RWPE2 (cell line): ENCODE data around the gene RHOG.
"Not testable (repeated sequence)": the region's sequence is repeated elsewhere in the genome, so short reads cannot be mapped to it uniquely, and the experiment has no call there.

Experiments
- ATAC-seq: fragments of 200-7000 bp; cut with Tn5 transposase; 3 replicates; pipeline ENCODE4 v1.9.1; 2021; ENCODE audit warnings: low read depth
- DNase-seq: peaks from one replicate; pipeline ENCODE4 v3.0.0-alpha.2; 2020; ENCODE audit warnings: low spot score
- H3K27ac ChIP-seq: fragments of 450-650 bp; 2 replicates; pipeline ENCODE4 v1.5.1; 2017; ENCODE audit warnings: mild to moderate bottlenecking; ENCODE audit not compliant: poor library complexity, severe bottlenecking
- H3K27me3 ChIP-seq: fragments of 250-450 bp; sonication (Bioruptor Pico); 2 replicates; pipeline ENCODE4 v1.5.1; 2021; ENCODE audit warnings: mild to moderate bottlenecking, moderate library complexity; ENCODE audit not compliant: insufficient read depth, poor library complexity, severe bottlenecking
- H3K36me3 ChIP-seq: fragments of 250-450 bp; sonication (Bioruptor Pico); 2 replicates; pipeline ENCODE4 v1.5.1; 2020; ENCODE audit warnings: low read depth, mild to moderate bottlenecking, moderate library complexity
- H3K4me1 ChIP-seq: fragments of 250-450 bp; sonication (Bioruptor Pico); 2 replicates; pipeline ENCODE4 v1.5.1; 2021; ENCODE audit warnings: mild to moderate bottlenecking, moderate library complexity; ENCODE audit not compliant: insufficient read depth, poor library complexity, severe bottlenecking
- H3K4me3 ChIP-seq: fragments of 250-450 bp; sonication (Bioruptor Pico); 2 replicates; pipeline ENCODE4 v1.5.1; 2021; ENCODE audit warnings: mild to moderate bottlenecking, moderate library complexity; ENCODE audit not compliant: severe bottlenecking
- H3K9me3 ChIP-seq: fragments of 250-450 bp; sonication (Bioruptor Pico); 2 replicates; pipeline ENCODE4 v1.5.1; 2021; ENCODE audit warnings: mild to moderate bottlenecking, moderate library complexity; ENCODE audit not compliant: severe bottlenecking
- CTCF ChIP-seq: fragments of 450-650 bp; IDR thresholded peaks from one replicate; pipeline ENCODE4 v1.5.1; 2017; ENCODE audit warnings: mild to moderate bottlenecking, moderate library complexity; ENCODE audit not compliant: poor library complexity, severe bottlenecking

The RHOG gene

GRCh38 chr11:3796801-3797328 is 43.9 kb downstream of the RHOG start:
- no peaks in the 10 kb centered on the region for H3K27me3 ChIP-seq
- peak overlapping the region; percentile 46 for H3K27ac ChIP-seq
- DNase-seq (no peak), ATAC-seq (peak; percentile 48)
- no peak for TF ChIP-seq CTCF
- H3K4me3 ChIP-seq: peak overlapping the region; percentile 93
- no peaks in the 10 kb centered on the region for H3K9me3 ChIP-seq
- H3K4me1 ChIP-seq: peaks cover 9% of the 10 kb centered on the region
- H3K36me3 ChIP-seq: peaks cover 37% of the 10 kb centered on the region

DNA sequence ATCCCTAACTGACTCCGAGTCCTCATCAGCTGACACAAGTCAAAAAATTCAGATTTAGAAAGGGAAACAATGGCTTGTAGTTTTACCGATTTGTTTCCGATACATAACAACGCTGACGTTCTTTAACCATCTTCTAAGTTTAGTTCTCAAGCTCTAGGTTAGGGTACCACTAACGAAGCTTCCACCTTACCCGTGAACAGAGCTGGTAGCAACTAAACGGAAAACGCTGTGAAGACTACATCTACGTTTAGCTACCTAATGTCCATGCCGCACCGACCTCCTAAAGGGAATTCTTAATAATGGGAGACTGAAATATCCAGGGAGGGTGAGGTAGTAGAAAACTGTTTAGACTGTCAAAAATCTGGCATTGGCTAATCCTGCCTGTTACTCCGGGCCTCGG is 44.4 kb downstream of the RHOG start:
- ATAC-seq: no peak
- Histone ChIP-seq H3K9me3 (no peaks in the 10 kb centered on the region), H3K4me1 (peaks cover 9% of the 10 kb centered on the region), H3K36me3 (peaks cover 42% of the 10 kb centered on the region), H3K27ac (peak overlapping the region; percentile 46), H3K4me3 (peak overlapping the region; percentile 93), H3K27me3 (no peaks in the 10 kb centered on the region)
- TF ChIP-seq CTCF: no peak
- no peak for DNase-seq

DNA sequence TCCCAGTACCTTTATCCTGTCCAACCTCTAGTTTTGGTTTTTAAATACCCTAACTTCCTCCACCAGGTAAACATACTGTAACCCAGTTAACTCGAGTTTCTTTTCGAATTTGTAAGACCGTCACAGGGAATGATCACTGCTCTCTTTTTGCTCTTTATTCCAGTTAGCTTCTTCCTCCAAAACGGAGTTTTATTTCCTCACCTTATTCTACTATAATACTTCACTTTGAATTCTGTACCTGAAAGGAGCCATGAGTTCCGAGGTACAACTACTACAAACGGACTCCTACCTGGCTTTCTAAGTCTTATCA is 44.8 kb downstream of the RHOG start:
- Histone ChIP-seq H3K36me3 (peaks cover 46% of the 10 kb centered on the region), H3K27me3 (no peaks in the 10 kb centered on the region), H3K27ac (no peak overlapping the region), H3K9me3 (no peaks in the 10 kb centered on the region), H3K4me1 (peaks cover 9% of the 10 kb centered on the region), H3K4me3 (peak overlapping the region; percentile 93)
- DNase-seq (no peak), ATAC-seq (no peak)
- TF ChIP-seq CTCF: no peak

DNA sequence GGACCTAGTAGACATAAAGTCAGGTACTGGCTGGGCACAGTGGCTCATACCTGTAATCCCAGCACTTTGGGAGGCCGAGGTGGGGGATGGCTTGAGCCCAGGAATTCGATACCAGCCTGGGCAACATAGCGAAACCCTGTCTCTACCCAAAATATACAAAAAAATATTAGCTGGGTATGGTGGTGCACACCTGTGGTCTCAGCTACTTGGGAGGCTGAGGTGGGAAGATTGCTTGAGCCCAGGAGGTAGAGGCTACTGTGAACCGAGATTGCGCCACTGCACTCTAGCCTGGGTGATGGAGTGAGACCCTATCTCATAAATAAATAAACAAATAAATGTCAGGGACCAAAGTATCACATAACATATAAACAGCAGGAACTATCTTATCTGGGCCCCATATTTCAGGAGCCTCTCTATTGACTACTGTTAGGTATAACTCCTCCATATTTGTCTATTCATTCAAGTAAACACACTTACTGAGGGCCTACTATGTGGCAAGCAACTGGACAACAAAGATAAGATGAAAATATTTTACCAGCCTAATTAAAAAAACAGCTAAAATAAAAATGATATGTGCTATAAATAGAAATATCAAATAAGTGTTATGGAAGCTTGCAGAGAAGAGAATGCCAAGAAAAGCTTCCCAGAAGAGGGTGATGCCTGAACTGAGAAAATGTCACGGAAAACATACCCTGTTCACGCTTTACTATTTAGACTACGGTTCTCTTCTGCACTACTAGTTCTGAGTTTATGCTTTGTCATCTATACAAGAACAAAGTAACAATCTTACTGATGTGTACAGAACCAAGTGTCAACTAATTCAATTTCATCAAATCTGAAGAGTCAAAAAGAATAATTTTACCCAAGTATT is 45.4 kb downstream of the RHOG start:
- no peak for DNase-seq
- peak overlapping the region; percentile 93 for H3K4me3 ChIP-seq
- no peaks in the 10 kb centered on the region for H3K9me3 ChIP-seq
- no peak for ATAC-seq
- no peak for TF ChIP-seq CTCF
- H3K27ac ChIP-seq: no peak overlapping the region
- H3K27me3 ChIP-seq: no peaks in the 10 kb centered on the region
- peaks cover 52% of the 10 kb centered on the region for H3K36me3 ChIP-seq
- peaks cover 9% of the 10 kb centered on the region for H3K4me1 ChIP-seq

DNA sequence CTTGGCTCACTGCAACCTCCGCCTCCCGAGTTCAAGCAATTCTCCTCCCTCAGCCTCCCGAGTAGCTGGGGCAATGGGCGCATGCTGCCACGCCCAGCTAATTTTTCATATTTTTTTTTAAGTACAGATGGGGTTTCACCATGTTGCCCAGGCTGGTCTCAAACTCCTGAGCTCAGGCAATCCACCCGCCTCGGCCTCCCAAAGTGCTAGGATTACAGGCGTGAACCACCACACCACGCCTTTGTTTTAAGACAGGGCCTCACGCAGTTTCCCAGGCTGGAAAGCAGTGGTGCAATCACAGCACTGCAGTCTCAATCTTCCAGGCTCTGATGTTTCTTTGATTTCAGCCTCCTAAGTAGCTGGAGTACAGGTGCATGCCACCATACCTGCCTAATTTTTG is 46.4 kb downstream of the RHOG start:
- H3K4me3 ChIP-seq, H3K9me3 ChIP-seq, H3K27me3 ChIP-seq, H3K27ac ChIP-seq, DNase-seq, H3K4me1 ChIP-seq, ATAC-seq: not testable (repeated sequence)
- H3K36me3 ChIP-seq: peaks cover 59% of the 10 kb centered on the region
